ENCODE measurements around the gene RECQL5. TPM values are rescaled to one million over a fixed set of nuclear protein-coding genes. Genes with fewer than 3 reads are reported as not detected.

RECQL5 gene
- total RNA-seq, 4 donors from 2014 or later, result 41.9 to 91.8 (median 70.1) TPM

- H3K9me3 ChIP-seq, result no peaks in the 10 kb centered on the region
- no peak overlapping the region for H3K27ac ChIP-seq
- no peak for TF ChIP-seq POLR2A (IDR thresholded peaks at IDR 0.05)
- TF ChIP-seq CTCF (IDR thresholded peaks at IDR 0.05), result no peak
- intact Hi-C loops (cut with DNase I), result no loop called here
- no peak overlapping the region for H3K4me3 ChIP-seq (replicated peaks in 1 of 3)
- no peak for DNase-seq
- WGBS, 2 donors, result 88 to 90% methylated on average over 20 to 23 of the region's 27 CpGs
- H3K36me3 ChIP-seq, result peaks cover 62 to 64% of the 10 kb centered on the region in 2 donors
- peaks cover 0 to 16% of the 10 kb centered on the region in 2 donors for H3K4me1 ChIP-seq
- no peaks in the 10 kb centered on the region for H3K27me3 ChIP-seq
Measured at GRCh38 chr17:75704963-75705875, 38.3 kb upstream of the RECQL5 start.

- TF ChIP-seq CTCF (IDR thresholded peaks at IDR 0.05) (no peak), POLR2A (IDR thresholded peaks at IDR 0.05) (no peak)
- Histone ChIP-seq H3K36me3 (peaks cover 67 to 68% of the 10 kb centered on the region in 2 donors), H3K27ac (no peak overlapping the region), H3K9me3 (no peaks in the 10 kb centered on the region), H3K4me3 (replicated peaks in 1 of 3) (no peak overlapping the region), H3K27me3 (no peaks in the 10 kb centered on the region), H3K4me1 (peaks cover 0 to 16% of the 10 kb centered on the region in 2 donors)
- DNase-seq, result no peak
- intact Hi-C loops (cut with DNase I), result no loop called here
- 95 to 96% methylated on average over 7 to 8 of the region's 9 CpGs for WGBS, 2 donors
Measured at GRCh38 chr17:75703591-75703990, 36.6 kb upstream of the RECQL5 start.

GRCh38 chr17:75703191-75703590 is 36.2 kb upstream of the RECQL5 start:
- intact Hi-C loops (cut with DNase I), result no loop called here
- Histone ChIP-seq H3K36me3 (peaks cover 67 to 68% of the 10 kb centered on the region in 2 donors), H3K9me3 (no peaks in the 10 kb centered on the region), H3K27ac (no peak overlapping the region), H3K4me3 (replicated peaks in 1 of 3) (no peak overlapping the region), H3K27me3 (no peaks in the 10 kb centered on the region), H3K4me1 (peaks cover 0 to 16% of the 10 kb centered on the region in 2 donors)
- DNase-seq, result no peak
- TF ChIP-seq POLR2A (IDR thresholded peaks at IDR 0.05) (no peak), CTCF (IDR thresholded peaks at IDR 0.05) (no peak)
- WGBS, 2 donors, result 94 to 95% methylated on average over 4 to 12 of the region's 12 CpGs

GRCh38 chr17:75701288-75701687 is 34.3 kb upstream of the RECQL5 start:
- Histone ChIP-seq H3K4me3 (replicated peaks in 1 of 3) (no peak overlapping the region), H3K4me1 (peaks cover 0 to 14% of the 10 kb centered on the region in 2 donors), H3K36me3 (peaks cover 58 to 63% of the 10 kb centered on the region in 2 donors), H3K27me3 (no peaks in the 10 kb centered on the region), H3K9me3 (no peaks in the 10 kb centered on the region), H3K27ac (peak overlapping the region in 2 of 3 donors; percentile 14 to 33)
- no peak for DNase-seq
- TF ChIP-seq CTCF (IDR thresholded peaks at IDR 0.05) (no peak), POLR2A (IDR thresholded peaks at IDR 0.05) (no peak)
- WGBS, 2 donors, result 93 to 97% methylated on average over 8 to 9 of the region's 10 CpGs
- intact Hi-C loops (cut with DNase I), result no loop called here

- Histone ChIP-seq H3K4me3 (replicated peaks in 1 of 3) (no peak overlapping the region), H3K36me3 (peaks cover 36 to 37% of the 10 kb centered on the region in 2 donors), H3K27ac (no peak overlapping the region), H3K4me1 (peaks cover 0 to 20% of the 10 kb centered on the region in 2 donors), H3K9me3 (no peaks in the 10 kb centered on the region), H3K27me3 (no peaks in the 10 kb centered on the region)
- intact Hi-C loops (cut with DNase I), result no loop called here
- TF ChIP-seq POLR2A (IDR thresholded peaks at IDR 0.05) (no peak), CTCF (IDR thresholded peaks at IDR 0.05) (no peak)
- DNase-seq, result no peak
- WGBS, 2 donors, result 87 to 96% methylated on average over 3 of the region's 3 CpGs
Measured at GRCh38 chr17:75698659-75699058, 31.7 kb upstream of the RECQL5 start.

Measured in thyroid gland (tissue), 4 donors.